HG03175 (cell line): ENCODE results near the gene TRMT11.

Source experiments
- ATAC-seq: cut with Tn5 transposase; IDR thresholded peaks from one replicate; pipeline ENCODE4 v1.9.1; 2021; ENCODE audit warnings: mild to moderate bottlenecking, moderate library complexity; ENCODE audit not compliant: unreplicated experiment

TRMT11 gene

DNA sequence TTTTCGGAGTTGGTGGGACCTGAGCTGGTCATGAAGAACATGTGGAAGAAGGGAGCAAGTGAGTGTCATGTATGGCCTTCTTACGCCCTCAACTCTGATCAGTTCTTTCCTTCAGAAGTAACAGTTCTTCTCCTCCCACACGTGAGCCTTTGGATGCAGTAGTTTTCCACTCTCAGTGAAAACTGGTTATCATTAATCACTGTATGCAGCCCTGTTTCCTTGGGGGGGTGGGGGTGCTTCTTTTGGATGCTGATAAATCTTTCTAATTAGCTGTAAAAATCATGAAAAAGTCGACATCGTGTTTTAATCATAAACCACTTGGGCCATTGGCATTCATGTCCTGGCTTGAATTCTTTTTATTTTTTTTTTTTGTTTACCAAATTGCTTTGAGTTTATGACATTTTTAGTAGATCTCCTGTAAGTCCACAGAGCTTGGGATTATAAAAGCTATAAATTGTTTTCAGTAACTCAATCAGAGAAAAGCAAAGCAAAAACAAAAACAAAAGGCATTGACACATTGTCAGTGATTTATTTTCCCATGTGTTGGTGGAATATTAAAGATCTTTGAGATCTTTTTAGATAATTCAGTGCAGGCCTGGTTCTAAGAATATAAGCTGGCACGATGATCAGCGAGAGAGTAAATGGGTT, 84.8 kb downstream of the TRMT11 start:
- ATAC-seq = no peak

DNA sequence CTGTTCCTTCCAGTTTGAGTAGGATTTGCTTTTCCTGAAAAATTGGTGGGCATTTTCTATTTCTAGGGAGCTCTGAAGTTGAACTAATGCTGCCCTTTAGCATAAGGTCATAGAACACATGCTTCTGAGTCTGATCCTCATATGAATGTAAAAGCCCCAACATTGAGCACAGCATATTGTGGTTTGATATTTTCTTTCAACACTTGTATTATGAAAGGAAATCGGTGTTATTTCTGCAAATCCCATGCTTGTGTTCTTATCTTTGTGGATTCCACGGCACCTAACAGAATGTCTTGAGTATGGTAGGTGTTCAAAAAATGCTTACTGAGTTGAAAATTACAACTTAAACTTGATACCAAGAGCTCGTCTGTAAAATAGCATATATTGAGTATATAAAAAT, 85.8 kb downstream of the TRMT11 start:
- ATAC-seq = no peak

DNA sequence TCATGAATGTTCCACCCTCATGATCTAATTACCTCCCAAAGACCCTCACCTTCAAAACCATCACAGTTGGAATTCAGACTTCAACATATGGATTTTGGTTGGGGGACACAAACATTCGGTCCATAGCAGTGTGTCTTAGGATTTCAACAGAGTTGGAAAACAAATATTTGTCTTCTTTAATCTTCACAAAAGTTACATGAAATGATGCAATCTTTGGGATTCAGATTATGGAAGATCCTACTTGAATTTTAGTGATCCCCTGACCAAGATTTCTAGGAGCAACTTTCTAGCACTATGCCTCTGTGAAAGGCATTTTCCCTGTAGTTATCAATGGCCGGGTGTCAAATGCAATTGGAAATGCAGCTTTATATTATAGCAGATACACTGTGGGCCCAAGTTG, 86.5 kb downstream of the TRMT11 start:
- no peak for ATAC-seq

DNA sequence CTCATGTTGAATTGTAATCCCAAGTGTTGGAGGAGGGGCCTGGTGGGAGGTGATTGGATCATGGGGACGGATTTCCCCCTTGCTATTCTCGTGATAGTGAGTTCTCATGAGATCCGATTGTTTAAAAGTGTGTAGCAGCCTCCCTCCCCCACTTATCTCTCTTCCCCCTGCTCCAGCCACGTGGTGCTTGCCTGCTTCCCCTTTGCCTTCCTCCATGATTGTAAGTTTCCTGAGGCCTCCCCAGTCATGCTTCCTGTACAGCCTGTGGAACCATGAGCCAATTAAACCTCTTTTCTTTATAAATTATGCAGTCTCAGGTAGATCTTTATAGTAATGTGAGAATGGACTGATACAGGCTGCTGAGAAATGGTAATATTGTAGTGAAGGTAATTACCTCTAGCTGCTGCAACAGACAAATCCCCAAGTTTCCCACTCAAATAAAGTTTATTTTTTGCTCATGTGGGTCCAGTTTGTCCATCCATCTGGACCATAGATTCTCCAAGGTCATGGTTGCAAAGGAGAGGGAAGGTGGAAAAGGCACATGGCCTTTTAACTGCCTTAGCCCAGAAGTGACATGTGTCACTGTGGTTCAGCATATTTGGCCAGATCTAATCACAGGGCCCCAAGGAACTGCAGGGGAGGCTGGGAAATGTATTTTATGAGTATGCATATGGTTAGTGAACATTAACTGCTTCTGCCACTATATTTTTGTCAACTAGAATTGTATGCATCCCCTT, 89.2 kb downstream of the TRMT11 start:
- no peak for ATAC-seq

DNA sequence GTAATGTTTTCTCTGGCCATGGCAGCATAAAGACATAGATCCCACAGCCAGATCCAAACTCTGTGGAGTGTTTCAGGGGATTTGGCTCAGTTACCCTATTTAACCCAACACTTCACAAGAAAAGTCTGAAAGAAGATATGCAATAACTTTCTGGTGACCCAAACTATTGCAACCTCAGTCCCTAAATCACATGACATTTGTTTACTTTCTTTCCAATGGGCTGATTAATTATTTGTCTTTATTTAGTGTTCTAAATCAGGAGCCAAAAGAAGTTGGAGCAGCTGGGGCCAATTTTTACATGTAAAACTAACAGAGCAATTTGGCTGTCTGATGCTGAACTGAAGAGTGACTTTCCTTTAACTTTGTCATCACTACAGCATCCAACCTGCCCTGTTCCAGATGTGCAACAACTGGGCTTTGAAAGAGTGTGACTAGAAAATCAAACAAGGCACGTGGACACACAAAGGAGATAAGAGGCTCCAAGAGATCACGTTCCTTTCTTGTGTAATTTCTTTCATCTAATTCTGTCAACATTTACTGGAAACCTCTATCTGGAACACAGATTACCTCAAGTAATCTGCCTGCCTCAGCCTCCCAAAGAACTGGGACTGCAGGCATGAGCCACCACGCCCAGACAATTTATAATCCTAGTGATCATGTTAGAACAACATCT, 90.8 kb downstream of the TRMT11 start:
- ATAC-seq = no peak

DNA sequence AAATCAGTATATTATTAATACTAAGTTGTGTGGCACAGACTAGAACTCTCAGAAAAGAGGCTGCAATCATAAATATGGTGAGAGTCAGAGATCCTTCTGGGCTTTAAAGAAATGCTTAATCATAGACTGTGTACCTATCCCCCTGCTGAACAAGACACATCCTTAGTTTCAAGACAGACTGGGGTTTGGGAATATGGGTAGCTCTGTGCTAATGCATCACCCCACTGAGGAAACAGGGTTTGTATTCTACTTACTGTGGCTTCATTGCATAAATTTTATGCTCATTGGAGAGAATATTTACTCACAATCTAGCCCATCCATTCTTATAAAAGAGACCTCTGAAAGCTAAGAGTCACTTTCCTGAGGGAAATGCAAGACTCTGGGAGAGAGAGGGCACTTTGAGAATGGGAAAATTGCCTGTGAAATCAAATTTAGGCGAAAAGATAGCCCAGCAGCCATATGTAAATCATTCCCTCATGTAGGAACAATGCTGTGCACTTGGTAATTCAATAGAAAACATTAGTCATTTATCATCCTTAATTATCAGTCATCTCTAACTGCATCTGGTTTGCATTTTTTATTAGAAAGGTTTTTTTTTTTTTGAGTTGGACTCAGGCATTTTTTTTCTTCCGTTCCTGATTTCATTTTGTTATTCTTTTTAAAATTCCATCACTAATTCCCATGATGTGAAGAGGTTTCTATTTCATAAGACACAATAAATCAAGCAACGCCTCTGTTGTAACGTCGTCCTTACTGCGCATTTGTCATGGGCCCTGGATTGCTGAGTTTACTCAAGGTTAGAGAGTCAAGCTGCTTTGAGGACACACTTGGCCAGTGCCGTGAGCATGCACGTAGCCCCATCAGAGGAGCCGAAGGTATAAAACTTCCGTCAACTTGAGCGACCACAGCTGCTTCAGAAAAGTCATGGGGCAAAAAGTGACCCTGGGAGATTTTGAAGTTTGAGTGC, 91.8 kb downstream of the TRMT11 start:
- ATAC-seq = no peak

DNA sequence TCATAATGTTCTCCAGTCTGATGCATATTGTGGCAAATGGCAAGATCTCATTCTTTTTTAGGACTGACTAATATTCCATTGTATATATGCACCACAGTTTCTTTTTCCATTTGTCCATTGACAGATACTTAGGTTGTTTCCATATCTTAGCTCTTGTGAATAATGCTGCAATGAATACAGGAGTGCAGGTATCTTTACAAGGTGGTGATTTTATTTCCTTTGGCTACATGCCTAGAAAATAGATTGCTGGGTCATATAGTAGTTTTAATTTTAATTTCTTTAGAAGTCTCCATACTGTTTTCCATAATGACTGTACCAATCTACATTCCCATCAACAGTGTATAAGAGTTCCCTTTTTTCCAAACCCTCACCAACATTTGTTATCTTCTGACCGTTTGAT, 97.5 kb downstream of the TRMT11 start:
- no peak for ATAC-seq

DNA sequence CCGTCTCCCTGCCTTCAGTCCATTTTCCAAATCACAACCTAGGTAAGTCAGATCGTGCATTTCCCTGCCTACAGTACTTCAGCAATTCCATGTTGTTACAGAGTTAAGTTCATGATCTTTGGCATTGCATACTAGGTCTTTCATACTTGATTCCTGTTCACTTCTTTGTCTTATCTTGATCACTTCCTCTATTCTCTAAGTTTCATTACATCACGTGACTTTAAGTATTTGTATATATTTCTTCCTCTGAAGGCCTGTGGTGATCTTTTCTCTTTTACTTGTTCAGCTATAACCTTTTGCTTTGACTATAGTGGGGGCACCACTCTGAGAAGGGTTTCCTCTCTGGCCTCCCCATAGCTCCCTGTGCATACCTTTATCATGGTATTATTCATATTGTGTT, 100.2 kb downstream of the TRMT11 start:
- peak; percentile 91 for ATAC-seq
